ENCODE data around the gene NONO. TPM values are rescaled to one million over a fixed set of nuclear protein-coding genes. Genes with fewer than 3 reads are reported as not detected.

Gene NONO
- total RNA-seq, 2 donors from 2014 or later: 132 to 176 TPM

DNA sequence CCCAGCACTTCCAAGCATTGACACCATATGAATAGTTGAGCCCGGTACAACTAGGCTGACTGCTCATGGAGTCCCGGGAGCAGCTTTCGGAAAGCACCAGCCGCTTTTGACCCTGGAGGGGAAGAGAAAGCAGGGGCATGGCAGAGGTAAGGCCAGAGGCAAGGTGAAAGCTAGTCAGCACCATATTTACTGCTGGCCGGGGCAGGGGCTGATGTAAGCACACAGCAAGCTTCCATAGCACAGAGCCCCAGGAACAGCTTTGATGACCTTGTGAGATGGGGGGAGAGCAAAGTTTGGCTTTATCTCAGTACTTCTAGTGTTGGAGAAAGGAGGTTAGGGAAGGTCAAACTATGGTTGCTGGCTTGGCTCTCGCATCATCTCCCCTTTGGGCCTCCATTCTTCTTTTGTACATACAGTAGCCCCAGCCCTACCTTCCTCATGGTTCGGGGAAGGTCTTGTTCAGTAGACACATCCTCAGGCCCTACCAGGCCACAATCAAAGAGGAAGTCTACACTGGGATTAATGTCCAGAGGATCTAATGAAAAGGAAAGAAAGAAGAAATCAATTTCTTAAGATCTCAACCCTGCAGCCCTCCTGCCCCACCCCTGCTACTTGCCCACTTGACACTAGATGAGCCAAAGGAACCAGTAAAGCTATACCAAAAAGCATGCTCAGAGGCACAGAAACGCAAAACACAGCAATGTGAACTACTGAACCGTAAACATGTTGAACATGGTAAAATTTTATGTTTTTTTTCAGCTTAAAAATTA lies 38.9 kb upstream of the NONO start:
- DNase-seq: no peak
- no peak overlapping the region for H3K4me3 ChIP-seq
- WGBS, 2 donors: 88 to 96% methylated on average over 4 to 6 of the region's 9 CpGs
- no peaks in the 10 kb centered on the region for H3K4me1 ChIP-seq
- intact Hi-C loops (cut with DNase I): no loop called here
- H3K9me3 ChIP-seq: no peaks in the 10 kb centered on the region
- H3K27me3 ChIP-seq: no peaks in the 10 kb centered on the region
- H3K36me3 ChIP-seq (replicated peaks in 1 of 2; ENCODE audit: insufficient read depth in 1 of 2, low read depth in 2 of 2): peaks cover 0 to 5% of the 10 kb centered on the region in 2 donors
- no peak for ATAC-seq
- H3K27ac ChIP-seq: no peak overlapping the region
- TF ChIP-seq POLR2A (IDR thresholded peaks at IDR 0.05): no peak
- TF ChIP-seq, protein P1, sequence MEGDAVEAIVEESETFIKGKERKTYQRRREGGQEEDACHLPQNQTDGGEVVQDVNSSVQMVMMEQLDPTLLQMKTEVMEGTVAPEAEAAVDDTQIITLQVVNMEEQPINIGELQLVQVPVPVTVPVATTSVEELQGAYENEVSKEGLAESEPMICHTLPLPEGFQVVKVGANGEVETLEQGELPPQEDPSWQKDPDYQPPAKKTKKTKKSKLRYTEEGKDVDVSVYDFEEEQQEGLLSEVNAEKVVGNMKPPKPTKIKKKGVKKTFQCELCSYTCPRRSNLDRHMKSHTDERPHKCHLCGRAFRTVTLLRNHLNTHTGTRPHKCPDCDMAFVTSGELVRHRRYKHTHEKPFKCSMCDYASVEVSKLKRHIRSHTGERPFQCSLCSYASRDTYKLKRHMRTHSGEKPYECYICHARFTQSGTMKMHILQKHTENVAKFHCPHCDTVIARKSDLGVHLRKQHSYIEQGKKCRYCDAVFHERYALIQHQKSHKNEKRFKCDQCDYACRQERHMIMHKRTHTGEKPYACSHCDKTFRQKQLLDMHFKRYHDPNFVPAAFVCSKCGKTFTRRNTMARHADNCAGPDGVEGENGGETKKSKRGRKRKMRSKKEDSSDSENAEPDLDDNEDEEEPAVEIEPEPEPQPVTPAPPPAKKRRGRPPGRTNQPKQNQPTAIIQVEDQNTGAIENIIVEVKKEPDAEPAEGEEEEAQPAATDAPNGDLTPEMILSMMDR (IDR thresholded peaks at IDR 0.05): no peak

DNA sequence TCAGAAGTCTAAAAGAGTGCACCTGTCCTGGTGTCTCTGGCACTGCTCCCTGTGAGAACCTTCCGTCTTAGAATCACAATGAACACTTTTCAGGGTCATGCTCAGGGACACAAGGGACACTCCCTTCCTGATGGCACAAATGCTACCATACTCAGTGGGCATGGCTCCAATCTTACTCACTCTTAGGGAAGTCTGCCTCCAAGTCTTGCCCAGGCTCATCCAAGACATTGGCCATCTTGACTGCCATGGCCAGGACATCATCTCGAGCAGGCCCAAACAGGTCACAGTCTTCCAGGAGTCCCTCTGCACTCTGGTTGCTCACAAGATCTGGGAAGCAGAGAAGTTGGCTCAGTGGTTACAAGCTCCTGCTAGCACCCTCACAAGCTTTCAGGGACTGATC lies 38.3 kb upstream of the NONO start:
- no peak for TF ChIP-seq POLR2A (IDR thresholded peaks at IDR 0.05)
- TF ChIP-seq, protein P1 (IDR thresholded peaks at IDR 0.05): no peak
- H3K4me3 ChIP-seq: no peak overlapping the region
- H3K4me1 ChIP-seq: no peaks in the 10 kb centered on the region
- H3K36me3 ChIP-seq (replicated peaks in 1 of 2; ENCODE audit: insufficient read depth in 1 of 2, low read depth in 2 of 2): peaks cover 0 to 5% of the 10 kb centered on the region in 2 donors
- ATAC-seq: no peak
- no peak for DNase-seq
- intact Hi-C loops (cut with DNase I): no loop called here
- H3K27ac ChIP-seq: no peak overlapping the region
- H3K9me3 ChIP-seq: no peaks in the 10 kb centered on the region
- H3K27me3 ChIP-seq: no peaks in the 10 kb centered on the region
- 40 to 70% methylated on average over 1 of the region's 2 CpGs for WGBS, 2 donors

DNA sequence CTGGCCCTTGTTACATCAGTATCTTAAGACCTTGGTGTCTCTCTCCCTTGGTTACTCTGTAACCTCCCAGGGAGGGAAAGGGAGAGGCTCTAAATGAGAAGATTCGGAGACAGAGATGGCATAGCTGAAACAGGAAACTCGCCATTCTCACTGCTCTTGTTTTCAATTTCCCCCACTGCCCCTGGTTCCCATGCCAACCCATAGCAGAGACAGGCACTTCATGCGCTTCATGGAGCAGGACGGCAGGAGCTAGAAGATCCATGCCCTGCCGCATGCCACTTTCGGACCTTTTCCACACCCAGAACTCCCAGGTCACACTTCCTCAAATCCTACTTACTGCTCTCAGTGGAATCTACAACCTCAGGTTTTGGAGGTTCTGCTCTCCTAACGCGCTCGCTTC lies 32.6 kb upstream of the NONO start:
- H3K27me3 ChIP-seq: no peaks in the 10 kb centered on the region
- intact Hi-C loops (cut with DNase I): no loop called here
- TF ChIP-seq, protein P1 (IDR thresholded peaks at IDR 0.05): no peak
- no peak for TF ChIP-seq POLR2A (IDR thresholded peaks at IDR 0.05)
- 80 to 88% methylated on average over 1 to 7 of the region's 9 CpGs for WGBS, 2 donors
- H3K4me1 ChIP-seq: peaks cover 15% of the 10 kb centered on the region
- ATAC-seq (no peak), DNase-seq (no peak)
- H3K9me3 ChIP-seq: no peaks in the 10 kb centered on the region
- no peak overlapping the region for H3K4me3 ChIP-seq
- peaks cover 0 to 3% of the 10 kb centered on the region in 2 donors for H3K36me3 ChIP-seq (replicated peaks in 1 of 2; ENCODE audit: insufficient read depth in 1 of 2, low read depth in 2 of 2)
- no peak overlapping the region for H3K27ac ChIP-seq

DNA sequence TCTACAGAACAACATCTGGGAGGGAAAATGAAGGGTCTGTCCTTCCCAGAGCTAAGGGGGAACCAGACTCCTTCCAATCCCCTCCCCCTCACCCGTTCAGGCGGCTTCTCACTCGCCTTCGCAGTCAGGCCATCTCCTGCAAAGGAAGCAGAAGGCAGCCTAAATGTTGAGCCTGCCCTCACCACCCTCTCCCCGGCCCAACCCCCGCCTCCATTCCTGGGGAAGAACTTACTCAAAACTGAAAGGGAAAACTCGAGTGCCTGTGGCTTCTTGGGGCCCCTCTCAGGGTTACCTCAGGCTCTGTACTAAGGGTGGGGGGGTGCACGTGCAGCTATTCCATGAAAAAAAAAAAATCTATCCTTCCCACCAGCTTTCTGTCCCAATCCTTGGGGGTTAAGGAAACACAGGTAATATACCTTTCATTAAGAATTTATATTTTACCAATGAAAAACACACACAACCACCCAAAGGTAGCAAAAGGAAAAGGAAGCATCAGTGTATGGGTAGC lies 31.9 kb upstream of the NONO start:
- ATAC-seq (no peak), DNase-seq (no peak)
- no peak for TF ChIP-seq POLR2A (IDR thresholded peaks at IDR 0.05)
- TF ChIP-seq, protein P1 (IDR thresholded peaks at IDR 0.05): no peak
- H3K36me3 ChIP-seq (replicated peaks in 1 of 2; ENCODE audit: insufficient read depth in 1 of 2, low read depth in 2 of 2): no peaks in the 10 kb centered on the region
- H3K27ac ChIP-seq: no peak overlapping the region
- H3K4me1 ChIP-seq: peaks cover 20% of the 10 kb centered on the region
- H3K4me3 ChIP-seq: no peak overlapping the region
- WGBS, 2 donors: 68 to 92% methylated on average over 5 to 8 of the region's 8 CpGs
- no peaks in the 10 kb centered on the region for H3K9me3 ChIP-seq
- no peaks in the 10 kb centered on the region for H3K27me3 ChIP-seq
- intact Hi-C loops (cut with DNase I): no loop called here

DNA sequence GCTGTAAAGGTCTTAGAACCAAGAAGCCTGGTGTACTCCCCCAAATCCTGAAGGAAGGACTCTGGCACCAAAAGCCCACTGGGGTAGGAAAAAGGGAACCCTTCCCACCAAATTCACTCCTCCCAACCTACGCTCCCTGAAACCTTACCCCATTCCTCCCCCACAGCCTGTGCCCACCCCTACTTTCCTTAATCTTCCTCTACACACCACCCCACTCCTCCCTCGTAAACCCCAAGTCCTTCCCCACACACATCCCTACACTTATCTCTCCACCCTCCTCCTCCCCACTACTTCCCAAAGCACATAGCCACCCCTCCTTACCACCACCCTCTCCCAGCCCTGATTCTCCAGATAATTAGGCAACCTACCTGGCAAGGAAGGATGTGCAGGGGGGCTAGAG lies 31.2 kb upstream of the NONO start:
- H3K27ac ChIP-seq: no peak overlapping the region
- H3K36me3 ChIP-seq (replicated peaks in 1 of 2; ENCODE audit: insufficient read depth in 1 of 2, low read depth in 2 of 2): no peaks in the 10 kb centered on the region
- DNase-seq (no peak), ATAC-seq (no peak)
- H3K4me1 ChIP-seq: peaks cover 20% of the 10 kb centered on the region
- 80 to 100% methylated on average over 1 to 2 of the region's 2 CpGs for WGBS, 2 donors
- H3K27me3 ChIP-seq: no peaks in the 10 kb centered on the region
- H3K9me3 ChIP-seq: no peaks in the 10 kb centered on the region
- TF ChIP-seq, protein P1 (IDR thresholded peaks at IDR 0.05): no peak
- no peak for TF ChIP-seq POLR2A (IDR thresholded peaks at IDR 0.05)
- intact Hi-C loops (cut with DNase I): no loop called here
- no peak overlapping the region for H3K4me3 ChIP-seq

Measured in body of pancreas (tissue), 4 donors.